Lower leg skin (tissue), 4 donors: Measurements from ENCODE around the gene COL4A2. TPM values are rescaled to one million over a fixed set of nuclear protein-coding genes. Genes with fewer than 3 reads are reported as not detected.

Experiments
- DNase-seq, 2 donors: peaks; one replicate each; pipeline ENCODE4 v3.0.0-alpha.2; 2019; ENCODE audit warnings: low spot score in 2 of 2
- H3K4me3 ChIP-seq: fragments of 200-600 bp; sonication (generic); 2 replicates; pipeline ENCODE4 v1.5.1; 2017; ENCODE audit warnings: mild to moderate bottlenecking, low read depth; ENCODE audit not compliant: poor library complexity, severe bottlenecking
- POLR2A ChIP-seq, 2 donors: fragments of 450-650 bp; IDR thresholded peaks; one replicate each; pipeline ENCODE4 v1.6.1; 2016 to 2017; ENCODE audit warnings: antibody characterized with exemption in 2 of 2, mild to moderate bottlenecking in 1 of 2, moderate library complexity in 1 of 2
- WGBS, 2 donors: methylation state at CpG; one replicate each; pipeline ENCODE4 v1.1.5; 2018; 5-methylcytosine and 5-hydroxymethylcytosine counted together
- intact Hi-C: fragments of 100-400 bp; cut with DNase I; formaldehyde crosslinking; loops from one replicate; pipeline ENCODE4 v1.15.0; 2023; ENCODE audit warnings: low total_unique reads
- total RNA-seq, 4 donors: library from RNA; depleted of rRNA; stranded (reverse); fragments of >200 nt; gene quantifications; one replicate each; pipeline ENCODE4 v1.1.0, GENCODE V29; 2016
- TF ChIP-seq, protein P1 (sequence below), 3 donors: fragments of 450-650 bp; IDR thresholded peaks; one replicate each; pipeline ENCODE4 v1.5.1; 2016; ENCODE audit warnings: antibody characterized with exemption in 3 of 3, mild to moderate bottlenecking in 3 of 3, moderate library complexity in 2 of 3

The COL4A2 gene
- total RNA-seq, 4 donors from 2014 or later, result 40.8 to 119 (median 58.9) TPM

DNA sequence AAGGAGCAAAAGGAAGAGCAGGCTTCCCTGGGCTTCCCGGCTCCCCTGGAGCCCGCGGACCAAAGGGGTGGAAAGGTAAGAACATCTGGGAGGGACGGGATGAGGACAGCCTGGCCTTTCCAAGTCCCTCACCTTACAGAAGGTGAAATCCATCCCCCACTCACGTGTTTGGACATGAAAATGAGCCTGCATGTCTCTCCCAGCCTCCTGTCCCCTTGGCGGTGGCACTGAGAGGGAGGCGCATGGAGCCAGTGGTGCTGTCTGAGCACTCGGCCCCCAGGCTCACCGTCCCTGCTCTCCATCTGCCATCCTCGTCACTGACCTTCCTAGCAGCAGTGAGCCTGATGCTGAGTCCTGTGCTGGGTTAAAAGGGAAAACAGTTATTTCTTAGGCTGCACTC is 150.3 kb downstream of the COL4A2 start:
- intact Hi-C loops, result loop anchor here (10.0 kb wide), 1 partner anchor 367 kb away; no protein-coding TSS in a partner anchor
- 84 to 90% methylated on average over 10 of the region's 10 CpGs for WGBS, 2 donors
- H3K4me3 ChIP-seq, result no peak overlapping the region
- no peak for DNase-seq
- TF ChIP-seq, protein P1, sequence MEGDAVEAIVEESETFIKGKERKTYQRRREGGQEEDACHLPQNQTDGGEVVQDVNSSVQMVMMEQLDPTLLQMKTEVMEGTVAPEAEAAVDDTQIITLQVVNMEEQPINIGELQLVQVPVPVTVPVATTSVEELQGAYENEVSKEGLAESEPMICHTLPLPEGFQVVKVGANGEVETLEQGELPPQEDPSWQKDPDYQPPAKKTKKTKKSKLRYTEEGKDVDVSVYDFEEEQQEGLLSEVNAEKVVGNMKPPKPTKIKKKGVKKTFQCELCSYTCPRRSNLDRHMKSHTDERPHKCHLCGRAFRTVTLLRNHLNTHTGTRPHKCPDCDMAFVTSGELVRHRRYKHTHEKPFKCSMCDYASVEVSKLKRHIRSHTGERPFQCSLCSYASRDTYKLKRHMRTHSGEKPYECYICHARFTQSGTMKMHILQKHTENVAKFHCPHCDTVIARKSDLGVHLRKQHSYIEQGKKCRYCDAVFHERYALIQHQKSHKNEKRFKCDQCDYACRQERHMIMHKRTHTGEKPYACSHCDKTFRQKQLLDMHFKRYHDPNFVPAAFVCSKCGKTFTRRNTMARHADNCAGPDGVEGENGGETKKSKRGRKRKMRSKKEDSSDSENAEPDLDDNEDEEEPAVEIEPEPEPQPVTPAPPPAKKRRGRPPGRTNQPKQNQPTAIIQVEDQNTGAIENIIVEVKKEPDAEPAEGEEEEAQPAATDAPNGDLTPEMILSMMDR (IDR thresholded peaks at IDR 0.05), result no peak
- no peak for TF ChIP-seq POLR2A (IDR thresholded peaks at IDR 0.05)

DNA sequence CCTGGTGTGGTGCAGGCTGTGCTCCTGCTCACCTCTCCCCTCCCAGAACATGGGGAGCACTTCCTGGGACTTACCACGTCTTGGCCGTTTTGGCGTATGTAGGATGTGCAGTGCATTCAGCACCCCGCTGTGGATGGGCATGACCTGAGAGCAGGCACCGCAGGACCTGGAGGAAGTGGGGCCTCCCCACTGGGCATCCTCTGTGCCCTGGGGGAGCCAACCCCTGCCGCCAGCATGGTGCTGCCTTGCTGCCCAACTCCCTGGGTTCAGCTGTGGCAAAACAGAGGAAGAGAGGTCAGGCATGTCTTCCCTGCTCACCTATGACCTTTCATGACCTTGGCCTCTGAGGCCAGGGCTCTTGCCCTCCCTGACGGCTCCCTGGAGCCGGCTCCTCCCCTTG is 150.9 kb downstream of the COL4A2 start:
- no peak for TF ChIP-seq POLR2A (IDR thresholded peaks at IDR 0.05)
- TF ChIP-seq, protein P1 (IDR thresholded peaks at IDR 0.05), result no peak
- intact Hi-C loops, result loop anchor here (10.0 kb wide), 1 partner anchor 367 kb away; no protein-coding TSS in a partner anchor
- WGBS, 2 donors, result 78 to 83% methylated on average over 7 to 8 of the region's 8 CpGs
- no peak overlapping the region for H3K4me3 ChIP-seq
- no peak for DNase-seq

DNA sequence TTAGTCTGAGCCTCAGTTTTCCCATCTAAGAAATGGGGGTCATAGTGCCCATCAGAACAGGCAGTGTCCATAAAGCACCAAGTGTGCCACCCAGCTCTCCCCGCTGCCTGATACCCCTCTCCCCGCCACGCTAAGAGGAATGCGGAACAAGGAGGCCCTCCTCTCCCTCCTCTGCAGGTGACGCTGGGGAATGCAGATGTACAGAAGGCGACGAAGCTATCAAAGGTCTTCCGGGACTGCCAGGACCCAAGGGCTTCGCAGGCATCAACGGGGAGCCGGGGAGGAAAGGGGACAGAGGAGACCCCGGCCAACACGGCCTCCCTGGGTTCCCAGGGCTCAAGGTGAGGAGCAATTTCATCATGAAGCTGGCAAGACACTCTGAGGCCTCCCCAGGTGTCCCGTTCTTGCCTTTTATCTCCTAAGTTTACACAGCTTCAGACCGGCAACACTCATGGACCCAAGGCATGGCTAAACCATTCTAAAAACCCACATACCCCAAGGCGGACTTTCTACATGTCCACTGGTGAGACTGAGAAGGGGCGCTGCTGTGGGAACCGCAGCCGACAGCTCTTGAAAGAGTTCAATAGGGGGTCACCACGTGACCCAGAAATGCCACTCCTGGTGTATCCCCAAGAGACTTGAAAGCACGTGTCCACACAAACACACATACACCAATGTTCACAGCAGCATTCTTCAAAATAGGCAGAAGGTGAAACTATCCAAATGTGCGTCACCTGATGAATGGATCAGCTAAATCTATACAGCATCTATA is 151.7 kb downstream of the COL4A2 start:
- intact Hi-C loops, result loop anchor here (10.0 kb wide), 1 partner anchor 366 kb away; no protein-coding TSS in a partner anchor
- TF ChIP-seq, protein P1 (IDR thresholded peaks at IDR 0.05), result no peak
- no peak for TF ChIP-seq POLR2A (IDR thresholded peaks at IDR 0.05)
- DNase-seq, result no peak
- WGBS, 2 donors, result 73 to 86% methylated on average over 22 of the region's 22 CpGs
- no peak overlapping the region for H3K4me3 ChIP-seq

GRCh38 chr13:110462091-110462490 is 155.0 kb downstream of the COL4A2 start:
- no peak overlapping the region for H3K4me3 ChIP-seq
- DNase-seq, result no peak
- 91 to 93% methylated on average over 15 of the region's 15 CpGs for WGBS, 2 donors
- intact Hi-C loops, result no loop called here
- TF ChIP-seq, protein P1 (IDR thresholded peaks at IDR 0.05), result no peak
- no peak for TF ChIP-seq POLR2A (IDR thresholded peaks at IDR 0.05)

- intact Hi-C loops, result no loop called here
Measured at GRCh38 chr13:110463156-110463555, 156.1 kb downstream of the COL4A2 start.

More at GRCh38 chr13:110463156-110463555, 156.1 kb downstream of the COL4A2 start:
- WGBS, 2 donors, result 64 to 88% methylated on average over 8 of the region's 8 CpGs
- no peak for DNase-seq
- TF ChIP-seq, protein P1 (IDR thresholded peaks at IDR 0.05), result no peak
- no peak for TF ChIP-seq POLR2A (IDR thresholded peaks at IDR 0.05)
- H3K4me3 ChIP-seq, result no peak overlapping the region
